IPS DF 4.7 (cell line): ENCODE results near the gene KCNK2.

Source experiments
- DNase-seq: peaks from one replicate; pipeline ENCODE4 v3.0.0-alpha.2; 2013; ENCODE audit warnings: low spot score; ENCODE audit errors: extremely low read depth

KCNK2 gene

DNA sequence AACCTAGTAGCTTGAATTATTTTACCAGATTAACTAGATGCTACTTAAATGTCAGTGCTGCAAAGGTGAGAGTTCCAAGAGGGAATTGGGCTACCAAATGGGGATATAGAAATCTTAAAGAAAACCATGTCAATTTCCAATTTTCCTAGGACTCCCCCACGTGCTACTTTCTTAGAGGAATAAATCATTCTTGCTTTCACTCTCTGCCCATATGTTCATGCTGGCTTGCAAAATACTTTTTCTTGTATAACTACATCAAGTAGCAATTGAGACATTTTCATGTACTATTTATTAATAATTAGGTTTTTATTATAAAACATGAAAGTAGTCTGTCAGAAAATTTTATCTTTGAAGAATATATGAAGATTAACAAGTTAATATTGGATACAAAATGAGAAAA lies 11.8 kb downstream of the KCNK2 start:
- DNase-seq: no peak

DNA sequence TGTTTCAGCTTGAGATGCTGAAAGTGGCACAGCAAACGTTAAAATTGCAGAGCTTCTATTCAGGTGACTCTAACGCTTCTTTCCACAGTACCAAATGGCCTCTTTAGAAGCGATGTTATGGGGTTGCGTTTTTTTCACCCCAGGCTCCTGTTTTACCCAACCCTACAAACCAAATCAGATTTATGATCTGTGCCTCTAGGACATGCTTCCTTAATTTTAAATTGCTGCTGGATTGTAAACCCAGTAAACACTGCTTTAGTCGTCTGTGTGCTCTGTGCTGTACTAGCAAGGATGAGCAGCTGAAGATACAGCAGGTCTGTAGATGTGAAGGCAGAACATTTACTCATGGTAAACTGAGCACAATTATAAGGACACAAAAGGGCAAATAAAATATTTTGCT lies 13.0 kb downstream of the KCNK2 start:
- no peak for DNase-seq

DNA sequence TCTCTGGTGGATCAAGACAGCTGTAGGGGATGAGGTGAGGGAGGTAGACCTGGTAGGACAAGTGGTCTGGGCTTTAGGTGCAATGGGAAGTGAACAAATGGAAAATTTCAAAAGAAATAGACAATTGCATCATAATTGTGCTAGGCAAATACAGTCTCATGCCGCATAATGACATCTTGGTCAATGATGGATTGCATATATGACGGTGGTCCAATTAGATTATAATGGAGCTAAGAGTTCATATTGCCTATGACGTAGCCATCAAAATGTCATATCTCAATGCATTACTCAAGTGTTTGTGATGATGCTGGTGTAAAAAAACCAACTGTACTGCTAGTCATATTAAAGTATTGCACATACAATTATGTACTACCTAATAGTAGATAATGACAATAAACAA lies 19.0 kb downstream of the KCNK2 start:
- no peak for DNase-seq

DNA sequence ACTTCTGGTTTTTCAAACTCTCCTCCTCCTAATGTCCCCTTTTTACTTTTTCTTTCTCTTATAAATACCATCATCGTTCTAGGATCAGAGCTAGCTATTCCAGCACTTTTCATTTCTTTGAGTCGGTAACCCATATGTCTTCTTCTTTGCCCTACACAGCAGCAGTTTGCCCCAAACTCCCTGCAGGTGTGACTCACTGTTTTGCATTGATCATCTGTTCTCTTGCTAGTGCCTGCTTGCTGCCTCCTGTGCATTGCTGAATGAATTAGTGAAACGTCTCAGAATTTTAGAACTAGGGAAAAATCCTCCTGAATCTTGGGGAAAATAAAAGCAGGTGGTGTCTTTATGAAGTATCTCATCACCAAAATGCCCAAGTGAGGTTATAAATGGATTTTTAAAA lies 21.7 kb downstream of the KCNK2 start:
- no peak for DNase-seq

DNA sequence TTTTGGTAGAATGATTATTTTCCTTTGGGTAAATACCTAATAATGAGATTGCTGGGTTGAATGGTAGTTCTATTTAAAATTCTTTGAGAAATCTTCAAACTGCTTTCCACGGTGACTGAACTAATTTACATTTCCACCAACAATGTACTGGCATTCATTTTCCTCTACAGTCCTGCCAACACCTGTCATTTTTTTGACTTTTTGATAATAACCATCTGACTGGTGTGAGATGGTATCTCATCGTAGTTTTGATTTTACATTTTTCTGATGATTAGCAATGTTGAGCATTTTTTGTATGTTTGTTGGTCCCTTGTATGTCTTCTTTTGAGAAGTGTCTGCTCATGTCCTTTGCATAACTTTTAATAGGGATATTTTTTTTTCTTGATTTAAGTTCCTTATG lies 23.5 kb downstream of the KCNK2 start:
- no peak for DNase-seq

DNA sequence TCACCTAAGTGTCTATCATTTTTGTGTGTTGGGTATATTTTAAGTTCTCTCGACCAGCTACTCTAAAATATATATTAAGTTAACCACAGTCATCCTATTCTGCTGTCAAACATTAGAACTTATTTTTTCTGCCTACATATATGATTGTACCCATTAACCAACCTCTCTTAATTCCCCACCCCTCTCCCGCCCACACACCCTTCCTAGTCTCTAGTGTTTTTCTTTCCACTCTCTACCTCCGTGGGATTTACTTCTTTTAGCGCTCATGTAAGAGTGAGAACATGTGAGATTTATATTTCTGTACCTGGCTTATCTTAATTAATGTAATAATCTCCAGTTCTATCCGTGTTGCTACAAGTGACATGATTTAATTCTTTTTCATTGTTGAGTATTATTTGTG lies 26.6 kb downstream of the KCNK2 start:
- no peak for DNase-seq

DNA sequence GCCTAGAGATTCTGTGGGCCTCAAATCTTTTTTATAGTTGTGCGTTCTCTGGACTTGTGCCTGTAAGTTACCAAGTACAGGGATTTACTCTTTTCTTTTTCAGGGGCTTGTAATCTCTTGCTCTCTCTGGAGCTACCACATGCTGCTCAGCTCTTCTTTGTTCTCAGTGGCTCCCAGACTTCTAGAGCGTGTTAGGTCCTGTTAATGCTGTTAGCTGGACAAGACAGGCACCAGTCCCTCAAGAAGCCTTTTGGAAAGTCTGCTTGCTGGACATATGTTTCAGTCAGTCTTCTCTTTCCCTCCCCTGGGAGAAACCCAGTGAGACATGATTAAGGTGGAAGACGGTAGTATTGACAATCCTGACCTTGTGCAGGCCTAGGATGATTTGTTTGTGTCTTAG lies 29.4 kb downstream of the KCNK2 start:
- no peak for DNase-seq

DNA sequence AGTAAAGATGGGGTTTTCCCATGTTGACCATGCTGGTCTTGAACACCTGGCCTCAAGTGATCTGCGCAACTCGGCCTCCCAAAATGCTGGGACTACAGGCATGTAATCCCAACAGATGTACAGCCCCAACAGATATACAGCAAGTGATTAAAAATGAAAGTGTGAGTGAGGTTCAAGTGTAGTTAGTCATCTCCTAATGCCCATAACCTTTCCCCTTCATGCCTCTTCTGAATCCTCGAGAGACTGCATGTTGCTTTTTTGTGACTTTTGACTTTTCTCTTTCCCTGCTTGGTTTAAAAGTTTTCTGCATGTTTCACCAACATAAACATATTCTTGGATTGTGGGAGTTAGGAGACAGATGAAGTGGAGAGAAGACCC lies 31.2 kb downstream of the KCNK2 start:
- DNase-seq: no peak

DNA sequence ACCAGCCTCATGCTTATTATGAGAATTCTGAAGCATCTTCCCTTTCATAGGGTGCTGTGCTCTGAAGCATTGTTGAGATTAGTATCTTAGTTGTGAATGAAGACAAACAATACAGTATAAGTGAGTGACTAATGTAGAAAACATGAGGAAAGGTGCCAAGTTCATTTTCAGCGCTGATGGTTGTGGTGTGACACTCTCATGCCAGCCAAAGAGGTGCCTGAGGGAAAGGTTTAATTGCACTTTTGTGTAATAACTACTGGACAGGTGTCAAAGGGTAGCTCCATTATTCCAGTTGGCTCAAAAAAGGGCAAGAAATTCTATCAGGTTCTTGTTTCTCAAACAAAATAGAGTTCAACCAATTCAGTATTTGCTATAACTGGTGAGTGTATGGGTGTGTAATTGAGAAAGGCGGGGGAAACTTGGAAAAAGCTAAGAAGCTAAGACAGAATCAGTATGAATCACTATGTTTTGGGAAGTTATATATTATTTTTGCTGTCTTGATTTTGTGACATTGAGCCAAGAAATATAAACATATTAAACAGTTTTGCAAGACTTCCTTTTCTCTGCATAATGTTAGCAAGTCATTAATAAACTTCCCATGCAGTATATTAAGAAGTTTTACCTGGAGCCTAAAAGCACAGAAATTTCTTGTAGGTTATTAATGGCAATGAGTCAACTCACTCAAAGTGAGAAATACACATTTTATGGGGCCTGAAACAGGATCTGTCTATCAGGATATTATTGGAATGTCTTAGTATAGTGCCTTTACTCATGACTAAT lies 31.8 kb downstream of the KCNK2 start:
- DNase-seq: no peak

DNA sequence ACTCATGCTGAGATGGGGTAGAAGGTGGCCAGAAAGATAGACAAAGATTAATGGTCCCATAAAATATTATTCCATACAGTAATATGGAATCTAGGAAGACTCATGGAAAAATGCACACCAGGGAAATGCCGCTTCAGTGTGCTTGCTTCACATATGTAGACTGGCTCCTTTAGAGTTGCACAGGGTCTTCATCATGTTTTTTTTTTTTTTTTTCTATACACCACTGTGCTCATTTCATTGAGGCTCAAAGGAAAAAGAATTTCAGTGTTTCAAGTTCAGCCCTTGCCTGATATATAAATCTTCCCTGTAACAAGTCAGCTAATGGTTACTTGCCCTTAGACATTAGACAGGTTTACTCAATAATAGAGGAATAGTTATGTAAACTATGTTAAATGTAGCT lies 33.2 kb downstream of the KCNK2 start:
- DNase-seq: no peak

DNA sequence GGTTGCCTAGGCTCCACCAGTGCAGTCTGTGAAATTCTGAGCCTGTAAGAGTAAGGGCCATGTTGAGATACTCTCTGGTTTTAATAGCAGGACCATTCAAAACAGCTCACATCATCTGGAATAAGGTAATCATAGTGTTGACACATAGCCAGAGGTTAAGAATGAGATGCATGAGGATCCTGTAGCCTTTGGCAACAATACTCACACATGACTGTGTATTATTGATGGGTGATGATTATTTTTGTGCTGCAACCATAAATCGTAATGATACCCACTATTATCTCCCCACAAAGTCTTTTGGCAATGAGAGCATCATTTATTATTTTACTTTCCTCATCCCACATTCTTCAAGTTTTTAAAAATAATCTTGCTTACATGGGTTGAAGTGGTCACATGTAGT lies 35.5 kb downstream of the KCNK2 start:
- DNase-seq: no peak

DNA sequence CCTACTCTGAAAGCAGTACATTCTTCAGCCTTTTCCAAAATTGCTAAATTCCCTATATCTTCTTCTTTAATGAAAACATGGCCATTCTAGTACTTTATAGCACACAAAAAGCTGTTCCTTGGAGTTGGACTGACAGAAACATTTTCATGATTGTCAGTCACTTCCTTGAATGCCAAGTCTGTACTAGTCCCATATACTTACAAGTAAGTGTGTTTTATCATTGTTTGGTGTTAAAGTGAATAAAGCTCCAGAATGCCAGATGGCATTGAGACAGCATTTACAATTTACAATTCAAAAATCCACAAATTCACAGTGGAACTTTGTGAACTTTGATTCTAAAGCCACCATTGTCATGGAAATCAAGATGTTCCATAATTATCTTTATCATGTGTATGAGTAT lies 36.5 kb downstream of the KCNK2 start:
- DNase-seq: no peak

DNA sequence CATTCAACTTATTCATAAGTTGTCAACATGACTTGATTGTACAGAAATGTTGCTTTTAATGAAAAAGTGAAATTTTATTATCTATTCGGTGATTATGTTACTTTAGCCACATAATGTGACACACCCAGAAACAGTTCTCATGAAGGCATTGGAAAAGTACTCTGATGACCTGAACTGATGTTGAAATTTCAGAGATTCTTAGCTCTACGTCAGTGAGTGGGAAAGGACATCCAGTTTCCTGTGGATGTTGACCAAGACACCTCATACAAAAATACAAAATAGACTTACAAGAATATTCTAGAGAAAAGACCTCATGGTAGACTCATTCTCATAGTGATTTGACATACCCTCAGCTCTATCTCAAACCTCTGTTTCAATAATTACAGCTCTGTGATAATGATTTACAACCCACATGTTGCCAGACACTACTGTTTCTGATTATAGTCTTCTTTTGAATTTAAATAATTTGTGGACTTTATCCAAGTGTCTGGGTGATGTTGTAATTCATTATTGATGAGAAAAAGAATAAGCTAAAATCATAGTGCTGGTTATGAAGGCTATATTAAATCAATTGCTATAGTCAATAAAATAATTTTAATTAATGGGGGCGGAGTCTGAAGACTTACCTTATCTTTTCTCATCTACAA lies 37.3 kb downstream of the KCNK2 start:
- no peak for DNase-seq

DNA sequence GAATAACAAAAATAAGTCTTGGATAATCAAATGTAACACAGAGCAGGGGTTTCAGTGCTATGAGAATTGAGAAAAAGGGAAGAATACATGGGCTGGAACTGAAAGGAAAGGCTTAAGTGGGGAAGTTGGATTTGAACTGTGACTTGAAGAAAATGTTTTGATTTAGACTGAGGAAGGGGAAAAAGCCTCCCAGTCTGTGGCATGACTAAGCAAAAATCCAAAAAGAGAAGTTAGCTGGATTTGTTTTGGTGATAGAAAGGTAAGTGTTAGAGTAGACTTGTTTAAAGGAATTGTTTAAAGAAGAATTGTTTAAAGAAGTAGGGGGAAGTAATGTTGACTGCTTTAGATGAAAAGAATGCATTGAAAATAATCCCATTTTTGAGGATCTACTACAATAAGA lies 46.0 kb downstream of the KCNK2 start:
- DNase-seq: no peak

DNA sequence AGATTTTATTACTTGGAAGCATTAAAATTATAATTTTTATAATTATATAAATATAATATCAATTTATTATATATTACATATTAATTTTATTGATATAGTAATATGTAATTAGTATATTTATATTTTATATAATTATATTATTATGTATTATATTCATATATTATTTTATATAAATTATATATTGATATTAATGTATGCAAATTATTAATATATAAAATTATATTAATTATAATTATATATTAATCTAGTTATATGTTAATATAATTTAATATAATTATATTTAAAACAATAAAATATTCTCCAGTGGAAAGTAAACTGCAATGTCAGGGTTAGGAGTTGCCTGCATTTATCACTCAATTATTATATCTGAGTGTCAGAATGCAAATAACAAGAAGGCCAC lies 48.8 kb downstream of the KCNK2 start:
- DNase-seq: no peak

DNA sequence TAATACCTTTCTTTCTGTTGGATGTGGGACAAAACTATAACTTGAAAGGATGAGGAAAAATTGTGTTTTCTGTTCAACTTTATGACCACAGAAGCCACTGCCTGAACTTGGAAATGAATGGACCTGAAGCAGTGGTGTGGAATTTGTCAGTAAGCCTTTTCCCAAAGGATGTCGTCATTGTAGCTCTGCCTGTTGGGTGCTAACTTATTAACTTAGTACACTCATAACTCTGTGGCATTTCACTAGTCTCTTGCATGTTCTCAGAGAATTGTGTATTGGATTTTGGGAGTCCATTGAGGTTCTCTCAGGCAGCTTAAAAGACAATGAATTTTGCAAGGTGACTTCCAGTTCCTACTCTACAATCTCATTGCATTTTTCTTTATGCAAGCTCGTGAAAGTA lies 49.6 kb downstream of the KCNK2 start:
- no peak for DNase-seq

DNA sequence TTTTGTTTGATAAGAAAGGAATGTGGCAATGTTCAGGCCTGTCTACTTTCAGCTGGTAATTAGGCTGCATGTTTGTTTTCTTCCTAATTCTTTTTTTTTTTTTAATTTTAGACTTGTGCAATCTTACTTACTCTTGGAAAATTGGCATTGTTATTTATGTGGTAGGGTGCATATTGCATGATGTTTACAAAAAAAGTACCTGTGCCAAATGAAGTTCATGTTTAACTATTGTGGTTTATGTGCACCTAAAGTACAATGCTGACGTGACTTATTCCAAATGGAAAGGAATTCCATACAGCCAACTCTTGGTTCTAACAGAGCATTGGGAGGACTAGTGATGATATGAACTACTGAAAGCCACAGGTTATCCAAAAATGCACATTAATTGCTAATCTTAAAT lies 51.0 kb downstream of the KCNK2 start:
- DNase-seq: no peak

DNA sequence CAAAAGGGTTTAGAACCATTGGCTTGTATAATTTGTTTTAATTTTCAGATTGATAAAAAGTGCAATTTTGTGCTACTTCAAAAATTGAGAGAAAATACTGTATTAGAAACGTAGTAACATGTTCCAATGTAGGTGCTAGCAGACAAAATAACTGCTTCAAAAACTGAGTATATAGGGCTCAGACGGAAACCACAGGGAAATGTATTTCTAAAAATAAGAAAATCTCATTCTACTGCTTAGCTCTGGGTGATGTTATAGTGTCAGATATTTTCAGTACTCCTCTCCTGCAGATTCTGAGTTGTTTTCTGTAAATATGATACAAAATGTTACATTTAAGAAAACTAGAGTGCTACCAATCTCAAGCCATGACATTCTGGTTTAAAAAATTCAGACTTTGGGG lies 55.4 kb downstream of the KCNK2 start:
- DNase-seq: no peak

DNA sequence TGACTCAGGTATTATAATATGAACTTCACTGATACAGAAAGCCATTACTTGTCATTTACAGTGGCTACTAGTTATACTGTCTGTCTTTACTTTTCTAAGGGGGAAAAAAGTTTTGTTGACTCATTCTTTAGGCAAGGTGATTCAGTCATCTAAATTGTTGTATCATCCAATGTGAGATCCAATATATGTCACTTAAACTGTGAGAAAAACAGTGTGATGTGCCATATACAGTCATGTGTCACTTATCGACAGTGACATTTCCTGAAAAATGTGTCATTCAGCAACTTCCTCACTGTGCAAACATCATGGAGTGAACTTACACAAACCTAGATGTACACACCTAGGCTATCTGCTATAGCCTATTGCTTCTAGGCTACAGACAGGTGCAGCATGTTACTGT lies 57.6 kb downstream of the KCNK2 start:
- no peak for DNase-seq

DNA sequence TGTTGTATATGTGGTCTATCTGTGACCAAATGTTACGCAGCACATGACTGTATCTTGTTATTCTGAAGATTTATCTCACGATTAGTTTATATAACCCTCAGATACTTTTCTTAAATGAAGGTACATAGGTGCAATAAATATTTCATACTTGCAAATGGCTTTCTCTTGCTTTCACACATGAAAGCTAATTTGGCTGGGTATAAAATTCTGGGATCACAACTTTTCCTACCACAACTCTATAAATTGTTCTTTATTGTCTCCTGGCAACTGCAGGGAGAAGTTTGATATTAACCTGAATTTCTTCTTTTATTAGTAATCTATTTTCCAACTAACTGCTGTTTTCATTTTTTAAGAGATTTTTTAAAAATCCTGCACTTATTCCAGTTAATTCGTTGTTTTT lies 58.9 kb downstream of the KCNK2 start:
- DNase-seq: no peak

DNA sequence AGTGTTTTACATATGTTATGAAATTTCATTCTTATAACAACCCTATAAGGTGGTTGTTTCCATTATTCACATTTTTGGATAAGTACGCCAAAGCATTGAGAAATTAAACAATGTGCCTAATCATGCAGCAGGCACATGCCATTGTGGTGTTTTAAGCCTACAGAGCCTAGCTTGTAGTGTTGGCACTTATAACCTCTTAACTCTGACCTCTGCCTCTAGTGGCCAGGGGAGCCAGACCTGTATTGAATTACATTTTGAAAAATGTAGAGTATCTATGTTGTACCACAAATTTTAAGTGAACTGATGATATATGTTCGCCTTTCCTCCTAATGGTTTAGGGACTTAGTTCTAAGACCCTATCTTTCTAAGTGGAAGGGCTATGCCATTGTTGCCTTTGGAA lies 61.0 kb downstream of the KCNK2 start:
- no peak for DNase-seq

DNA sequence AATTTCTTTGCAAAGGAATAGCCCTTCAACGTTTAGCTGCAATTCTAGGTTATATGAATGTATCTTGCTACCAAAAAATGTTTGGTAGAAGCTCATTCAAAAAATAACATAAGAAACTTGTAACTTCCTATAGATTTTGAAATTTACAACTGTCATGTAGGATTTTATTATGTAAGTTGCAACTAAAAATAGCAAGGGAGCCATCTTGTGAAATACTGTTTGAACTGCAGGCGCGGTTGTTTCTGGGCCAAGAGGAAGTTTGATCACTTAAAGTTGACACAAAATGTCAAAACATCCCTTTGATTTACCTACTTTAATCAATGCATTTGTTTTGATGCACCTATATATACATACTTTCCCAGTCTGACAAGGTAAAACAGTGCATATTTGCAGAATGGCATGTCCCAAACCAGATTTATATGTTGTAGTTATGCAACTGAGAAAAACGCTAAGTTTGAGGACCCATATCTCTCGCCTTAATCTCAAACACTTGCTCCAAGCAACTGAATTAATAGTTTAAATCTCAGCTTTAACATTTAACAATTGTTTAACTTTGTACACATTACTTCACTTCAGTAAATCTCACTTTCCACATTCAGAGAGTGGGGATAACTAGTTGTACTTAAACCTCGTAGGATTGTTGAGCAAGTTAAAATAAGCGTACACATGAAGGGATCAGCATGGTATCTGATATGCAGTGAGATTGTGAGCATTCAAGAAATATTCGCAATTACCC lies 63.9 kb downstream of the KCNK2 start:
- DNase-seq: no peak

DNA sequence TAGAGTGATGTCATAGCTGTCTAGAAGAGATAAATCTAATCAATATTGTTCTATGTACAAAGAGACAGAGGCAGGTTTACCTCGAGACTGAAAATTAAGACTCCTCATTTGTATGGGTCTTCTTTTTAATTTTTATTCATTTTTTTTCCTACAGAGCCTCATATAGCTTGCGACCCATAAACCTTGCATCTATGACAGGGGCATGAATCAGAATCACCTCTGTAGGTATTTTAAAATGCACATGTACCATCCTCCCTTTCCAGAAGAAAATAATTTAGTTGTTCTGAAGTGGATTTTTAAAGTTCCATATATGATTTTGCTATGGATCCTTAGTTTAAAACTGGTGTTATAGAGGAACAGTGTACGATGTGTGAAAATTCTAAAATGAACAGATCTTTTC lies 64.5 kb downstream of the KCNK2 start:
- no peak for DNase-seq
